GM23338 (cell line): ENCODE measurements around the gene SCPEP1. TPM values are rescaled to one million over a fixed set of nuclear protein-coding genes. Genes with fewer than 3 reads are reported as not detected.

Experiments used
- ATAC-seq: fragments of 200-7000 bp; cut with Tn5 transposase; 3 replicates; pipeline ENCODE4 v1.9.1; 2020
- DNase-seq: peaks from one replicate; pipeline ENCODE4 v3.0.0-alpha.2; 2015; ENCODE audit warnings: low spot score
- H2AFZ ChIP-seq: fragments of 200-600 bp; sonication (generic); 2 replicates; pipeline ENCODE4 v1.8.0; 2016; ENCODE audit warnings: antibody characterized with exemption, mild to moderate bottlenecking, moderate library complexity
- H3F3A ChIP-seq: fragments of 200-600 bp; sonication (generic); replicated peaks from 2 replicates; pipeline ENCODE4 v1.8.0; 2017; ENCODE audit warnings: antibody characterized with exemption, mixed run types, low read depth
- H3K27ac ChIP-seq: fragments of 200-600 bp; sonication (generic); 2 replicates; pipeline ENCODE4 v1.6.1; 2016; ENCODE audit warnings: low read depth
- H3K27me3 ChIP-seq: fragments of 200-600 bp; sonication (generic); 2 replicates; pipeline ENCODE4 v1.8.0; 2016; ENCODE audit warnings: mild to moderate bottlenecking, mixed run types, moderate library complexity; ENCODE audit not compliant: insufficient read depth
- H3K36me3 ChIP-seq: fragments of 200-600 bp; sonication (generic); 2 replicates; pipeline ENCODE4 v1.8.0; 2016; ENCODE audit warnings: mild to moderate bottlenecking; ENCODE audit not compliant: insufficient read depth
- H3K4me1 ChIP-seq: fragments of 200-600 bp; sonication (generic); 2 replicates; pipeline ENCODE4 v1.8.0; 2016; ENCODE audit warnings: mild to moderate bottlenecking, moderate library complexity; ENCODE audit not compliant: insufficient read depth
- H3K4me2 ChIP-seq: fragments of 200-600 bp; sonication (generic); 2 replicates; pipeline ENCODE4 v1.7.1; 2017; ENCODE audit warnings: mixed run types
- H3K4me3 ChIP-seq: fragments of 200-600 bp; sonication (generic); 2 replicates; pipeline ENCODE4 v1.6.1; 2016; ENCODE audit warnings: mixed run types
- H3K79me2 ChIP-seq: fragments of 200-600 bp; sonication (generic); replicated peaks from 2 replicates; pipeline ENCODE4 v1.8.0; 2017; ENCODE audit warnings: mild to moderate bottlenecking; ENCODE audit not compliant: insufficient read depth
- H3K9me2 ChIP-seq: fragments of 200-600 bp; sonication (generic); 2 replicates; pipeline ENCODE4 v1.8.0; 2017; ENCODE audit not compliant: insufficient read depth
- H4K20me1 ChIP-seq: fragments of 200-600 bp; sonication (generic); replicated peaks from 2 replicates; pipeline ENCODE4 v1.8.0; 2017; ENCODE audit warnings: mild to moderate bottlenecking; ENCODE audit not compliant: insufficient read depth
- H3K27ac Mint-ChIP-seq: 2 replicates; pipeline ENCODE4 v1.8.0; 2020; ENCODE audit warnings: inconsistent platforms, mild to moderate bottlenecking, moderate library complexity, mixed read lengths
- H3K27me3 Mint-ChIP-seq: 3 replicates; pipeline ENCODE4 v1.8.0; 2022; ENCODE audit warnings: low read depth, mild to moderate bottlenecking, moderate library complexity, mixed read lengths, inconsistent platforms; ENCODE audit not compliant: insufficient read depth, poor library complexity
- H3K36me3 Mint-ChIP-seq: 3 replicates; pipeline ENCODE4 v1.8.0; 2021; ENCODE audit warnings: low read depth, mild to moderate bottlenecking, inconsistent platforms, moderate library complexity, mixed read lengths
- H3K4me1 Mint-ChIP-seq: 3 replicates; pipeline ENCODE4 v1.8.0; 2020; ENCODE audit warnings: mild to moderate bottlenecking, inconsistent platforms, mixed read lengths
- H3K4me3 Mint-ChIP-seq: 3 replicates; pipeline ENCODE4 v1.8.0; 2021; ENCODE audit warnings: moderate library complexity, mild to moderate bottlenecking, inconsistent platforms, mixed read lengths
- H3K9me3 Mint-ChIP-seq: 3 replicates; pipeline ENCODE4 v1.8.0; 2020; ENCODE audit warnings: moderate library complexity, mild to moderate bottlenecking, inconsistent platforms, mixed read lengths
- CREB1 ChIP-seq: fragments of 250-450 bp; sonication (Bioruptor Pico); IDR thresholded peaks from 2 replicates; pipeline ENCODE4 v1.5.0; 2020; ENCODE audit warnings: low read depth, mild to moderate bottlenecking, moderate library complexity
- CTCF ChIP-seq, 2 experiments: fragments of 200-600 bp in 1 of 2; sonication (generic) in 1 of 2; conservative IDR thresholded peaks; 2 replicates each; pipeline versions ENCODE4 v1.5.1 to v1.6.1; 2016 to 2017; ENCODE audit warnings: antibody characterized with exemption in 2 of 2, low read depth in 2 of 2, mild to moderate bottlenecking in 2 of 2, moderate library complexity in 1 of 2
- NANOG ChIP-seq: IDR thresholded peaks from 2 replicates; pipeline ENCODE4 v1.6.1; 2016; ENCODE audit warnings: antibody characterized with exemption, borderline replicate concordance
- STAT1 ChIP-seq: IDR thresholded peaks from one replicate; pipeline ENCODE4 v1.6.1; 2016; ENCODE audit warnings: antibody characterized with exemption; ENCODE audit not compliant: unreplicated experiment
- ZNF462 ChIP-seq: fragments of 250-450 bp; sonication (Bioruptor Pico); IDR thresholded peaks from 2 replicates; pipeline ENCODE4 v1.5.0; 2020; ENCODE audit warnings: mild to moderate bottlenecking, moderate library complexity
- polyA plus RNA-seq: library from polyadenylated mRNA; unstranded; fragments of >200 nt; fragmentation: Nextera tagmentation; extraction: Ambion mirVana; gene quantifications from 2 replicates; pipeline ENCODE4 v1.2.1, GENCODE V29; 2016
- total RNA-seq: library from RNA; depleted of rRNA; stranded (reverse); fragments of >200 nt; shearing (Covaris generic); gene quantifications from 2 replicates; pipeline ENCODE4 v1.2.3, GENCODE V29; 2014

Gene SCPEP1
- total and polyA plus RNA-seq, 2 experiments from 2014 or later = 46.6 to 52.1 TPM

GRCh38 chr17:57044976-57045867 is 67.3 kb downstream of the SCPEP1 start (continued):
- no peak for TF ChIP-seq ZNF462
- no peak for TF ChIP-seq NANOG
- no peak for TF ChIP-seq CREB1
- TF ChIP-seq STAT1 = no peak

GRCh38 chr17:57045868-57046704 is 68.2 kb downstream of the SCPEP1 start:
- Histone ChIP-seq H4K20me1 (no peaks in the 10 kb centered on the region; the same call in 1 of the 2 replicates), H3K4me1 (no peaks in the 10 kb centered on the region), H3K27ac (no peak overlapping the region), H3K4me3 (no peak overlapping the region), H3K36me3 (no peaks in the 10 kb centered on the region), H3K79me2 (no peaks in the 10 kb centered on the region), H3K4me2 (no peak overlapping the region), H2AFZ (peak overlapping the region; percentile 84), H3F3A (no peaks in the 10 kb centered on the region), H3K9me2 (0 out of 2 replicates have a peak, but pooled peaks cover 9% of the 10 kb centered on the region), H3K27me3 (no peaks in the 10 kb centered on the region)
- Mint-ChIP-seq H3K27ac (no peak overlapping the region), H3K27me3 (peaks cover 6% of the 10 kb centered on the region), H3K36me3 (no peaks in the 10 kb centered on the region), H3K4me1 (peaks cover 8% of the 10 kb centered on the region), H3K4me3 (no peak overlapping the region), H3K9me3 (peaks cover 2% of the 10 kb centered on the region; the same call in 2 of the 3 replicates)
- TF ChIP-seq STAT1 = no peak
- no peak for TF ChIP-seq CREB1
- no peak for TF ChIP-seq CTCF (conservative IDR thresholded peaks at IDR 0.05; ENCODE audit: low read depth in 2 of 2)
- DNase-seq (peak; percentile 44), ATAC-seq (peak; percentile 77)
